IPS-15b (cell line): ENCODE results near the gene ZNF717.
"Not testable (repeated sequence)": the region's sequence is repeated elsewhere in the genome, so short reads cannot be mapped to it uniquely, and the experiment has no call there.

Experiments
- H3K27me3 ChIP-seq: one replicate; pipeline ENCODE4 v1.6.1; 2013; ENCODE audit warnings: low read length; ENCODE audit not compliant: control insufficient read depth, insufficient read depth
- H3K36me3 ChIP-seq: one replicate; pipeline ENCODE4 v1.6.1; 2013; ENCODE audit warnings: low read length; ENCODE audit not compliant: control insufficient read depth, insufficient read depth
- H3K4me1 ChIP-seq: one replicate; pipeline ENCODE4 v1.6.1; 2013; ENCODE audit warnings: mild to moderate bottlenecking, low read length; ENCODE audit not compliant: control insufficient read depth, insufficient read depth
- H3K4me3 ChIP-seq: one replicate; pipeline ENCODE4 v1.5.1; 2013; ENCODE audit warnings: low read depth, low read length
- H3K9ac ChIP-seq: one replicate; pipeline ENCODE4 v1.6.1; 2013; ENCODE audit warnings: low read depth, mild to moderate bottlenecking, low read length
- H3K9me3 ChIP-seq: one replicate; pipeline ENCODE4 v1.6.1; 2013; ENCODE audit warnings: mild to moderate bottlenecking, low read length; ENCODE audit not compliant: control insufficient read depth, insufficient read depth

Gene ZNF717

GRCh38 chr3:75785081-75785755, at the start of gene ZNF717:
TSS of gene ZNF717 (minus strand) at chr3:75785549. CDS start at chr3:75783362, 2,187 bp downstream.
- H3K4me3 ChIP-seq, H3K9ac ChIP-seq, H3K27me3 ChIP-seq, H3K36me3 ChIP-seq, H3K9me3 ChIP-seq, H3K4me1 ChIP-seq: not testable (repeated sequence)

DNA sequence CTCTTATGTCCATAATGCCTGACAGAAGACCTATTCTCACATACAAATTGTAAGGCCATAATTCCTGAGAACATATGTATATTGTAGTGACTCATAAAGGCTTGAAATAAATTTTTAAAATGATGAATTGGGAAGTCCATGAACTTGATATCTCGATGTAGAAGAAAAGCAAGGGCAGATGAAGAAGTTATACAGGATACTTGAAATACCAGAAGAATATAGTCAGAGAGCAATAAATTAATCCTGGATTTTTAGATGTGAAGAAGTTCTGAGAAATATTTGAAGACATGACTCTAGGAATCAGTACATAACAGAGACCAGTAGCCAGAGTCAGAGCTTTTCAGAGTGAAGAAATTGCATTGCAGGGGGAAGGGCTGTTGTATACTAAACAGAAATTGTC, 45.7 kb upstream of the ZNF717 start:
- H3K9me3 ChIP-seq, H3K27me3 ChIP-seq, H3K4me1 ChIP-seq, H3K36me3 ChIP-seq, H3K4me3 ChIP-seq, H3K9ac ChIP-seq: not testable (repeated sequence)

DNA sequence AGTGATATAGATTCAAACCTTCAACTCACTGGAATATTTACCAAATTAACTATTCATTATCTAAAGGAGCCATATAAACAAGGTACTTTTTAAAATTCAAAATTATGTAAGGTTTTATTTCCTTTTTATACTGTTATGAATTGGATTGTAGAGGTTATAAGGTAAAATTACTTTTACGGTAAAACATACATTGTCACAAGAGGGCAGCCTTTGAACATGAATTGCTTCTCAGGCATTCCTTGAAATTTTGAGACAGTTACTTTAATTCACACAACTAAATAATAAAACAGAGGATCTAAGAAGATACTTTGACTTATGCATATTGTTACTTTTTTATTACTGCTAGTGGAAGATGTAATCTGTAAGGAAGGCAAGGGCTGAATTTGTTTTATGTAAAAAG, 32.7 kb upstream of the ZNF717 start:
- not testable (repeated sequence) for H3K9ac ChIP-seq, H3K36me3 ChIP-seq, H3K4me3 ChIP-seq, H3K9me3 ChIP-seq, H3K27me3 ChIP-seq
- peaks cover 10% of the 10 kb centered on the region for H3K4me1 ChIP-seq

DNA sequence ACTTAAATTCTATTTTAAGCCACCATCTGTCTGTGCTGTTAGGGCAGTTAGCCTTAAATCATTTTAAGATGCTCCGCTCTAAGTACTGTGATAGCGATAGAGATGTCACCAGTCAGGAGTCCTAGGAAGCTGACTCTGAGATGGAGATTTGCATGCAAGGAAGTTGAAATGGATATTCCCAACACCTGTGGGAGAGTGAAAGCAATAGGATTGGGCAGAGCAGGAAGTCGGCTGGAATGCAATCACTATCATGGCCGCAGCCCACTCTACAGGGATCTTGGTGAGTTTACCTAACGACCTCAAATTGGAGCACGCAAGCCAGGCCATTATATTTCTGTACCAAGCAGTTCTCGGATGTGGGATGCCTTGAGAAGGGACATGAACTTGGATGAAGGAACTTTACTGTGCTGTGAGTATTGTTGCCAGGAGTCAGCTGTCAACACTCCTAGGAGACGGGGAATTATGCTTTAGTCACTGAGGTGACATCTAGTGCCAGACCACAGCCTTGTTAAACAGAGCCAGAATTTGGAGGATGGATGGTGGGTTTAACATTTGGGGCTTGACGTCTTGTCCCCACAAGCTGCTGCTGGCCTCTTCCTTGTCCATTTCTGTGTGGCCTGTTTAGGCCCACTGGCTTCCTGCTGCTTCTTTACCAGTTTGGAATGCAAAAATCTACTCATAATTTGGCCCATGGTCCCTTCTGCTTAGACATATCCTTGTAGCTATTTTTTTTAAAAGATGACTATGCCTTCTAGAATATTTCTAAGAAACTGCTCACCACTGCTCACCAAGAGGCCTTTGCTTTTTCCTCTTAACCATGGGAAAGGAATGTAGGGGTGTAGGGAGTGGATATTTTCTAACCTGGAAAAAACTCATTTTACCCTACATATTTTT, 31.2 kb upstream of the ZNF717 start:
- H3K36me3 ChIP-seq, H3K9ac ChIP-seq, H3K4me3 ChIP-seq, H3K27me3 ChIP-seq, H3K9me3 ChIP-seq: not testable (repeated sequence)
- H3K4me1 ChIP-seq = peaks cover 10% of the 10 kb centered on the region

GRCh38 chr3:75814797-75815196, 29.4 kb upstream of the ZNF717 start:
- no peaks in the 10 kb centered on the region for H3K36me3 ChIP-seq
- H3K4me3 ChIP-seq = no peak overlapping the region

DNA sequence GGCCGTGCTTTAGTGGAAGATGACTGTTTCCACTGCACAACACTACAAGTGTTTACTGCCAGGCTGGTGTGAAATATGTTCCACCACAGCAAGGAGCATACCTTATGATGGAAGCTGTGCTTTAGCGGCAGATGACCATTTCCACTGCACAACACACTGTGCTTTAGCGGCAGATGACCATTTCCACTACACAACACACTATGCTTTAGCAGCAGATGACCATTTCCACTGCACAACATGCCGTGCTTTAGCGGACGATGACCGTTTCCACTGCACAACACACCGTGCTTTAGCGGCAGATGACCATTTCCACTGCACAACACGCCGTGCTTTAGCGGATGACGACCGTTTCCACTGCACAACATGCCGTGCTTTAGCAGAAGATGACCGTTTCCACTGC, 2.8 kb downstream of the ZNF717 start:
- Histone ChIP-seq H3K9me3 (peaks cover 12% of the 10 kb centered on the region), H3K27me3 (no peaks in the 10 kb centered on the region), H3K4me3 (no peak overlapping the region), H3K9ac (no peak overlapping the region), H3K4me1 (no peaks in the 10 kb centered on the region), H3K36me3 (no peaks in the 10 kb centered on the region)

More at GRCh38 chr3:75814797-75815196, 29.4 kb upstream of the ZNF717 start:
- H3K9me3 ChIP-seq = no peaks in the 10 kb centered on the region
- peaks cover 10% of the 10 kb centered on the region for H3K4me1 ChIP-seq
- H3K9ac ChIP-seq = no peak overlapping the region
- peaks cover 6% of the 10 kb centered on the region for H3K27me3 ChIP-seq

DNA sequence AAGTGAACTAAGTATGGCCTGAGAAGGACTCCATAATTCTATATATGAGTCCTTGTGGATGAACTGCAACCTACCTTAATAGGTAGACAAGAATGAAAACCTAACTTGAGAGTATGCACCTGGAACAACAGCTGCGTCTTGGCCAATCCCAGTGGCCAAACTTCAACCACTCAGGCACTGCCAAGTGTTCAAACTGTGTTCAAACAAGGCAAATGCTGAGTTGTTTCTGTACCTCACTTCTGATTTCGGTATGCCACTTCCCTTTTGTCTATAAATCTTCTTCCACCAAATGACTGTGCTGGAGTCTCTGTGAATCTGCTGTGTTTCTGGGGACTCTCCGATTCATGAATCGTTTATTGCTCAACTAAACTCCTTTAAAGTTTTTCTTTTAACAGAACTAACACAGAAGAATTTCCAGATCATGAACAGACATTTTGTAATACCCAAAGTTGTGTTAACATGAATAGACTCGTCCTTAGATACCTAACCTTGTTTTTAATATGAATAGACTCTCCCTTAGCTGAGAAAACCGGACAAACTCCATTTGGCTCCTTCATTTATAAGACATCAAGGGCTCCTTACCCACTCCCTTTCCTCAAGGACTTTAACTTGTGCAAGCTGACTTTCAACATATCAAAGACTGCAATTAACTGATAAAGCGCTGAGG, 4.1 kb downstream of the ZNF717 start:
- H3K4me3 ChIP-seq = no peak overlapping the region
- H3K9me3 ChIP-seq = peaks cover 14% of the 10 kb centered on the region
- H3K4me1 ChIP-seq = no peaks in the 10 kb centered on the region
- H3K27me3 ChIP-seq = no peaks in the 10 kb centered on the region
- no peak overlapping the region for H3K9ac ChIP-seq
- H3K36me3 ChIP-seq = no peaks in the 10 kb centered on the region

GRCh38 chr3:75777742-75778141, 7.6 kb downstream of the ZNF717 start:
- not testable (repeated sequence) for H3K9ac ChIP-seq, H3K27me3 ChIP-seq, H3K4me1 ChIP-seq, H3K4me3 ChIP-seq, H3K36me3 ChIP-seq
- H3K9me3 ChIP-seq = peaks cover 14% of the 10 kb centered on the region

GRCh38 chr3:75771631-75772030, 13.7 kb downstream of the ZNF717 start:
- not testable (repeated sequence) for H3K9me3 ChIP-seq, H3K4me3 ChIP-seq, H3K27me3 ChIP-seq, H3K4me1 ChIP-seq, H3K9ac ChIP-seq, H3K36me3 ChIP-seq

DNA sequence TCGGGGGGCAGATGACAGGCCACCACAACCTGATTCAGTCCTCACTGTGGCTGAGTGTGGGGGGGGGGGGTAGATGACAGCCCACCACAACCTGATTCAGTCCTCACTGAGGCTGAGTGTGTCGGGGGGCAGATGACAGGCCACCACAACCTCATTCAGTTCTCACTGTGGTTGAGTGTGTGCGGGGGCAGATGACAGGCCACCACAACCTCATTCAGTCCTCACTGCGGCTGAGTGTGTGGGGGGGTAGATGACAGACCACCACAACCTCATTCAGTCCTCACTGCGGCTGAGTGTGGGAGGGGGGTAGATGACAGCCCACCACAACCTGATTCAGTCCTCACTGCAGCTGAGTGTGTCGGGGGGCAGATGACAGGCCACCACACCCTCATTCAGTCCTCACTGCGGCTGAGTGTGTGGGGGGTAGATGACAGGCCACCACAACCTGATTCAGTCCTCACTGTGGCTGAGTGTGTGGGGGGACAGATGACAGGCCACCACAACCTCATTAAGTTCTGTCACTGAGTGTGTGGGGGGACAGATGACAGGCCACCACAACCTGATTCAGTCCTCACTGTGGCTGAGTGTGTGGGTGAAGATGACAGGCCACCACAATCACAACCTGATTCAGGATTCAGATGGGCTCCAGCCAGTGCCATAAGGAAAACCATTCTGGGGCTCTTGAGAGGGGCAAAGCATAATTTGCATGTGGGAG, 16.9 kb downstream of the ZNF717 start:
- H3K4me3 ChIP-seq = no peak overlapping the region
- H3K4me1 ChIP-seq = no peaks in the 10 kb centered on the region
- H3K36me3 ChIP-seq = no peaks in the 10 kb centered on the region
- no peaks in the 10 kb centered on the region for H3K9me3 ChIP-seq
- no peak overlapping the region for H3K9ac ChIP-seq
- no peaks in the 10 kb centered on the region for H3K27me3 ChIP-seq

GRCh38 chr3:75737831-75738493, 47.4 kb downstream of the ZNF717 start:
- Histone ChIP-seq H3K9ac (no peak overlapping the region), H3K9me3 (peaks cover 9% of the 10 kb centered on the region), H3K36me3 (no peaks in the 10 kb centered on the region), H3K4me1 (no peaks in the 10 kb centered on the region), H3K27me3 (no peaks in the 10 kb centered on the region), H3K4me3 (no peak overlapping the region)
